GM21786 (cell line): ENCODE data around the gene NAT8L.

Source experiments
- ATAC-seq: cut with Tn5 transposase; IDR thresholded peaks from one replicate; pipeline ENCODE4 v1.9.1; 2021; ENCODE audit not compliant: unreplicated experiment

NAT8L gene

DNA sequence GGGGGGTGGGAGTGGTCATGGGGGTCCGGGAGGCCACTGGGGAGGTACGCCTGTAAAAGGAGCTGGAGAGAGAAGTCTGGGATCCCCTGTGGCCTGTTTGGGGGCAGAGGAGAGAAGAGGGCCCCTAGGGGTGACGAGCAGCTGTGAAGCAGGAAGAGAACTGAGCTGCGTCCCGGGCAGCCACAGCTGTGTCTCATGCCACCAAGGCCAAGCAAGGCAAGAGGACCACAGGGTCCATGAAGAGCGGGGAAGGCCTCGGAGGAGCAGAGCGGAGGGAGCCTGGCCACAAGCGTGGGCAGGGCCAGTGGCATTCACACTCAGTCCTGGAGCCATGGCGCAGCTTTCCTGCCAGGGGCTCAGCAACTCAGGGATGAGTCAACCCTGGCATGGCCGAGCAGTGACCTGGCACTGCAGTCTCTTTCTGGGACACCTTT lies 13.6 kb upstream of the NAT8L start:
- no peak for ATAC-seq

- ATAC-seq, result no peak
Measured at GRCh38 chr4:2046031-2046961, 12.8 kb upstream of the NAT8L start.

GRCh38 chr4:2047031-2047660 lies 12.0 kb upstream of the NAT8L start:
- ATAC-seq, result no peak

DNA sequence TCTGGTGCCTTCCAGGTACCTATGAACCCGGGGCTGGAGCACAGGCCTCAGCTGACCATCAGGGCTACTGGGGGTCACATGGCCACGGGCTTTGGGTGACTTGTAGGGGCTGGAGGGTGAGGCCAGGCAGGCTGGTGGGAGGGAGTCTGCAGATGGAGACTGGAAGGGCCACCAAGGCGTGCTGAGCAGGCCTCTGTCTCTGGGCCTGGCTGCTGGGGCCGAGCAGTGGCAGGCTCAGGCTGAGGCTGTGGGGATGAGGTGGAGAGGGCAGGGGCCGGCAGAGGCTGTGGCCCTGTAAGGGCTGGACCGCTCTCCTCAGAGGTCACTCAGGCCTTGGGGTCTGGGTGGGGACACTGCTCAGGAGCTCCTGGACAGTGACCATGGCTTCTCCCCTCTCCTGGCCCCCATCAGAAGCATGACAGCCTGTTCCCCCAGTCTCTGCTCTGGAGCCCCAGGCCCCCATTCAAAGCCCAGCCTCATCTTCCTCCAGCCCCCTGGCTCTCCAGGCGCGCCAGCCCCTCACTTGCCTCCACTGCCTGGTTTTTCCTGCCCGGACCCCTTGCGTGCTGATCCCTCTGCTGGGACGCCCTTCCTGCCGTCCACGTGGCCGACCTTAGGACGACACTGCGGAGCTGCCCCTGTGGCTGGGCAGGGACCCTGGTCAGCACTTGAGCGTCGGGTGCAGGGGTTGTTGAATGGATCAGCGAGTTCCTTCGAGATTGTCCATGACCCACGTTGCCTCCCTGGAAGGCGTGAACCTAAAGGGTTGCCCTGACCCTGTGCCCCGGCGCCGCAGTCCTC lies 11.1 kb upstream of the NAT8L start:
- no peak for ATAC-seq

GRCh38 chr4:2048831-2049230 lies 10.3 kb upstream of the NAT8L start:
- no peak for ATAC-seq

GRCh38 chr4:2049381-2049780 lies 9.7 kb upstream of the NAT8L start:
- no peak for ATAC-seq

DNA sequence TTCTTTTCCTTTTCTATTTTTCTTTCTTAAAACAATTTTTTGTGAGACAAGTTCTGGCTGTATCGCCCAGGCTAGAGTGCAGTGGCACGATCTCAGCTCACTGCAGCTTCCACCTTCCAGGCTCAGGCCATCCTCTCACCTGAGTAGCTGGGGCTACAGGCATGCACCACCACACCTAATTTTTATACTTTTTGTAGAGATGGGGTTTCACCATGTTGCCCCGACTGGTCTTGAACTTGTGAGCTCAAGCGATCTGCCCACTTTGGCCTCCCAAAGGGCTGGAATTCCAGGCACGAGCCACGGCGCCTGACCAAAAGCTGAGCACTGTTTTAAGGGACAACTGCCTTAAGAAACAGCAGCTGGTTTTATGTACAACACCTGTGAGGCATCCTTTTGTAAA lies 9.3 kb upstream of the NAT8L start:
- no peak for ATAC-seq

- ATAC-seq, result no peak
Measured at GRCh38 chr4:2051086-2051485, 8.0 kb upstream of the NAT8L start.

DNA sequence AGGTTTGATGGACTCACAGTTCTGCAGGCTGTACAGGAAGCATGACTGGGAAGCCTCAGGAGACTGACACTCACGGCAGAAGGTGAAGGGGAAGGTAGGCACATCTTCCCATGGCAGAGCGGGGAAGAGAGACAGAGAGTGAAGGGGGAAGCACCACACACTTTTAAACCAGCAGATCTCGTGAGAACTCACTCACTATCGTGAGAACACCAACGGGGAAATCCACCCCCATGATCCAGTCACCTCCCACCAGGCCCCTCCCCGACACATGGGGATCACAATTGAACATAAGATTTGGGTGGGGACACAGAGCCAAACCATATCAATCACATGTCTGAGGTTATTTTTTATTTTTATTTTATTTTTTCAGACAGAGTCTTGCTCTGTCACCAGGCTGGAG lies 4.9 kb upstream of the NAT8L start:
- ATAC-seq, result no peak

DNA sequence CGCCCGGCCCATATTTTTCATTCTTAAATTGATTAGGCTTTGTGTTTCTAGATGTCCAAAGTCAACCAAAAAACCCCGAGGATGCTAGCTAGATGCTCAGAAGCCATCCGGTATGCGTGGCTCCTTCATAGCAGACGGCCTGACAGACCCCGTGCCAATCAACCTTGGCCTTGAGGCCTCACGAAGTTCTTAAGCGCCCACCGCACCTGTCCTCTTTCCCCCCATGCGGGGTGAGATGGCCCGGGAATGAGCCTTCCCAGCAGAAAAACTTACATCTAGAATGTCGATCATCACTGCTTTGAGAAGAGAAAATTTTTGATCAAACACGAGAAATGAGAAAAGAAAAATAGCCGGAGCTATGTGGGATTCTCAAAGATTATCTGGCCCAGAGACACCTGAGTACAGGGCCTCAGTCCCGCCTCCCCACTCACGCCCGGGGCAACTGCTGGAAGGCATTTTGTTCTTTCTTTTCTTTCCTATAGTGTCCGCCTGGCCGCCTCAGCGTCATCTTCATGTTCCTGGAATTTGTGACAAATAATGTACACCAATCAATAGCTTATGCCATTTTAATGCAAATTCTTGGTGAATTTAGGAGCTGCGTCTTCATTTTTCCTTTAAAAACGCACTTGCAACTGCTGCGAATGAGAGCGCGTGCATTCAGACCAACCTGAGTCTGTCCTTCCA lies 1.6 kb upstream of the NAT8L start:
- ATAC-seq, result no peak

DNA sequence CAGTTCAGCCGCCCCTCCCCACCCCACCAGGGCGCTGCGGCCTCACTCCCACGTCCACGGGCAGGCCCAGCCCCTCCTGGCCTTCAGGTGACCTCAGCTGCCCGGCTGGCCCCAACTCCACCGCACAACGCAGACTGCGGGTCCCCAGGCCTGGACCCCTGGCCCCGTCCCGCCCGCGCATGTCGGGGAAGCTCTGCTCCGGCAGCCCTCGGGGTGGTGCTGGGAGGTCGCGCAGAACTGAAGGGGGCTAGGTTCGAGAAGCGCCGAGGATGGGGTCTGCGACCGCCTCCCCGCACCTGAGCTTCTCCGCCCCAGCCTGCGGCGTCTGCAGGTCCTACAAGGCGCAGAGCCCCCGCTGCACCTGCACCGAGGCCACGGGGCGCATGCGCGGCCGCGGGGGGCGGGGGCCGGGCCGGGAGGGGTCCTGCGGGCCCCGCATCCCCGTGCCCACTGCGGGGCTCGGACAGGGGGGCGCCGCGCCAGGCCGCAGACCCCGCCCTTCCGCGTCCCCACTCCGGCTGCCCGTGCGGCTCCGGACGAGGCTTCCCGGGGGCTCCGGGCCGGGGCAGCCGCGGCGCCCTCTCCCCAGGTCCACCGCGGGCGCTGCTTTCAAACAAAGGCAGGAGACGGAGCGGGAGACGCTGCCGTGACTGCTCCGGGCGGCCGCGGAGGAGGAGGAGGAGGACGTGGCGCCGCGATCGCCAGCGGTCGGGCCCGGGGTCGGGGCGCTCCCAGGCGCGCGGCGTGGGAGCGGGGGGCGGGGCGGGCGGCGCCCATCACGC lies 672 bp upstream of the NAT8L start:
- no peak for ATAC-seq

GRCh38 chr4:2059726-2060602 lies 837 bp downstream of the NAT8L start:
- ATAC-seq, result no peak

- no peak for ATAC-seq
Measured at GRCh38 chr4:2060611-2061185, 1.6 kb downstream of the NAT8L start.

GRCh38 chr4:2061186-2062131 lies 2.3 kb downstream of the NAT8L start:
- ATAC-seq, result no peak

DNA sequence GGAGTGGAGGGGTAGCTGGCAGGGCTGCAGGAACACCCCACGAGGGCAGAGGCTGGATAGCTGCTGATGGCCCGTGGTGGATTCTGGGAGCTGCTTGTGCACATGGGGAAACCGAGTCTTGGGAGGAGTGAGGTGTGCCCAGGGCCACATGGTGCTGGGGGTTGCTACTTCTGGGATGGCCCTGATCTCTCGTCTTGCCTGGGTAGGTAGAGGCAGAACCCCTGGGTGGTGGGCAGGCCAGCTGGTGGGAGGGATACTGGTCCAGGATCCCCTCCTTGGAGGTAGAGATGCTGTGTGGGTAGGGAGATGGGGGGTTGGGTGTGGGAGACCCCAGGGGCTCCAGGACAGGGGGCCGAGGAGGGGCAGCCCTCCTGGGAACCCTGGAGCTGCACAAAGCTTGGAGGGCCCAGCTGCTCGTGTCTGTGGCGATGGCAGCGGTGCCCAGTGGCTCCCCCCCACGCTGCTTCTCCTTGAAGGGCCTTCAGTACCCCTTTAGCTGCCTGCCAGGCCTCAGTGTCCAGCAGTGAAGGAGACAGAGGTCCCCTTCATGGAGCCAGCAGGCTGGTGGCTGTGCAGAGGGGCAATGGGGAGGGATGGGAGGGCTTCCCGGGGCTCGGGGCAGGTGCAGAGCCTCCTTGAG lies 3.2 kb downstream of the NAT8L start:
- ATAC-seq, result no peak

GRCh38 chr4:2062808-2063524 lies 3.8 kb downstream of the NAT8L start:
- ATAC-seq, result no peak
